Tibial nerve (tissue), 3 donors: ENCODE results near the gene TSSK6.

Source experiments
- EP300 ChIP-seq, 2 donors: sonication (generic); formaldehyde crosslinking; IDR thresholded peaks; one replicate each; pipeline ENCODE4 v1.6.1; 2017; ENCODE audit warnings: antibody characterized with exemption in 2 of 2, mild to moderate bottlenecking in 1 of 2
- POLR2A ChIP-seq, 2 donors: fragments of 450-650 bp; IDR thresholded peaks; one replicate each; pipeline ENCODE4 v1.6.1; 2017; ENCODE audit warnings: antibody characterized with exemption in 2 of 2, mild to moderate bottlenecking in 2 of 2, moderate library complexity in 2 of 2

- TF ChIP-seq POLR2A (IDR thresholded peaks at IDR 0.05) (no peak), EP300 (IDR thresholded peaks at IDR 0.05) (no peak)
Observed at GRCh38 chr19:19517235-19517619, 1.9 kb upstream of the TSSK6 start.
